Parathyroid adenoma (tissue), 2 donors: Measurements from ENCODE around the gene GABRD.

Source experiments
- H2AFZ ChIP-seq: fragments of 300-600 bp; sonication (generic); one replicate; pipeline ENCODE4 v1.7.0; 2017; ENCODE audit warnings: antibody characterized with exemption, mild to moderate bottlenecking
- H3K27ac ChIP-seq: fragments of 300-600 bp; sonication (generic); one replicate; pipeline ENCODE4 v1.7.0; 2017
- H3K27me3 ChIP-seq: fragments of 300-600 bp; sonication (generic); one replicate; pipeline ENCODE4 v1.7.0; 2017; ENCODE audit warnings: low read length; ENCODE audit not compliant: control insufficient read depth, insufficient read depth
- H3K36me3 ChIP-seq: fragments of 300-600 bp; sonication (generic); one replicate; pipeline ENCODE4 v1.7.0; 2017; ENCODE audit warnings: low read length; ENCODE audit not compliant: control insufficient read depth, insufficient read depth
- H3K4me1 ChIP-seq: fragments of 300-600 bp; sonication (generic); one replicate; pipeline ENCODE4 v1.7.0; 2017; ENCODE audit warnings: control low read depth
- H3K4me2 ChIP-seq: fragments of 300-600 bp; sonication (generic); one replicate; pipeline ENCODE4 v1.7.0; 2017; ENCODE audit warnings: low read length
- H3K4me3 ChIP-seq: fragments of 300-600 bp; sonication (generic); one replicate; pipeline ENCODE4 v1.7.0; 2017; ENCODE audit warnings: low read depth, low read length
- H3K79me2 ChIP-seq: fragments of 300-600 bp; sonication (generic); one replicate; pipeline ENCODE4 v1.7.0; 2017; ENCODE audit warnings: control low read depth
- H3K9ac ChIP-seq: fragments of 300-600 bp; sonication (generic); one replicate; pipeline ENCODE4 v1.7.0; 2017; ENCODE audit warnings: mild to moderate bottlenecking
- H3K9me3 ChIP-seq: fragments of 300-600 bp; sonication (generic); one replicate; pipeline ENCODE4 v1.7.0; 2017; ENCODE audit warnings: low read length; ENCODE audit not compliant: control insufficient read depth
- TF ChIP-seq, protein P1 (sequence below): fragments of 300-600 bp; sonication (generic); IDR thresholded peaks from one replicate; pipeline ENCODE4 v1.7.0; 2017; ENCODE audit warnings: antibody characterized with exemption, mild to moderate bottlenecking
- donor health status: primary hyperparathyroidism.

Gene GABRD

DNA sequence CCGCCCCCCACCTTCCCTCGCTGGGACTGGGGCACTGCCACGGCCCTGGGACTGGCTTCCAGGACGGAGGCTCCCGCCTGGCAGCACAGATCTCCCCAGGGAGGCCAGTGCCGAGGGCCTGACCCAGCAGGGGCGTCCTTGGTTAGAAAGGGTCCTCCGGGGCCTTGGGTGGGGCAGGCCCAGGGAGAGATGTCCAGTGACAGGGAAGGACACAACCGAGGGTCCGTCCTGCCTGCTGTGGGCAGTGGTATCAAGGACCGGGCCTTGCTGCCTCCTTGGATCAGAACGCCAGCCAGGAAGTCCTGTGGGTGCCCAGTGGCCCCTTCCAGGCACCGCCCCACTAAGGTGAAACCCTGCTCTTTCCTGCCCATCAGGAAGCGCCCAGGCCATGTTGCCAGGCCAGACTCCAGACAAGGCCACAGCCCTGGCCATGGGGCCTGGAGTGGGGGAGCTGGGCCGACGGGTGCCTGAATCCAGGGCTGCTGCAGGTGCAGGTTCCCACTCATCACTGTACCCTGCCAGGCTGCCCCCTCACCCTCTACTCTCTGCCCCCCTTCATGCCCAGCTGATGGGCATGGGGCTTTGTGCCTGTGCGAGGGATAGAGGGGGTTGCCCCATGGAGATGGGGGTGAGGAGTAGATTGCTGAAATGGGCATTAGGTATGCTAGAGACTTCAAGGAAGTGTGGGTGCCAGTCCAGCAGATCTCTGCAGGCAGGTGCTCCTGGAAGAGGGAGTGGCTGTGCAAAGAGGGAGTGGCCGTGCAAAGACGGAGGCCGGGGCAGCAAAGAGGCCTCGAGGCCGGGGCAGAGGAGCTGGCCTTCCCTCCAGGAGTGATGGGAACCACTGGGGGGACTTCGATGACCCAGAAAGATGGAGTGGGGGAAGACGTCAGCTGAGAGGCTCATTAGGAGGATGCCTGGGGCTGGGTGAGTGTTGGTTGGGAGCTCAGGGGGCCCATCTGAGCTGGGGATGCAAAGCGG lies 28.9 kb downstream of the GABRD start:
- H3K9me3 ChIP-seq = no peaks in the 10 kb centered on the region
- H3K79me2 ChIP-seq = no peaks in the 10 kb centered on the region
- no peaks in the 10 kb centered on the region for H3K27me3 ChIP-seq
- no peak overlapping the region for H2AFZ ChIP-seq
- no peak overlapping the region for H3K9ac ChIP-seq
- TF ChIP-seq, protein P1, sequence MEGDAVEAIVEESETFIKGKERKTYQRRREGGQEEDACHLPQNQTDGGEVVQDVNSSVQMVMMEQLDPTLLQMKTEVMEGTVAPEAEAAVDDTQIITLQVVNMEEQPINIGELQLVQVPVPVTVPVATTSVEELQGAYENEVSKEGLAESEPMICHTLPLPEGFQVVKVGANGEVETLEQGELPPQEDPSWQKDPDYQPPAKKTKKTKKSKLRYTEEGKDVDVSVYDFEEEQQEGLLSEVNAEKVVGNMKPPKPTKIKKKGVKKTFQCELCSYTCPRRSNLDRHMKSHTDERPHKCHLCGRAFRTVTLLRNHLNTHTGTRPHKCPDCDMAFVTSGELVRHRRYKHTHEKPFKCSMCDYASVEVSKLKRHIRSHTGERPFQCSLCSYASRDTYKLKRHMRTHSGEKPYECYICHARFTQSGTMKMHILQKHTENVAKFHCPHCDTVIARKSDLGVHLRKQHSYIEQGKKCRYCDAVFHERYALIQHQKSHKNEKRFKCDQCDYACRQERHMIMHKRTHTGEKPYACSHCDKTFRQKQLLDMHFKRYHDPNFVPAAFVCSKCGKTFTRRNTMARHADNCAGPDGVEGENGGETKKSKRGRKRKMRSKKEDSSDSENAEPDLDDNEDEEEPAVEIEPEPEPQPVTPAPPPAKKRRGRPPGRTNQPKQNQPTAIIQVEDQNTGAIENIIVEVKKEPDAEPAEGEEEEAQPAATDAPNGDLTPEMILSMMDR = no peak
- H3K4me1 ChIP-seq = no peaks in the 10 kb centered on the region
- H3K36me3 ChIP-seq = no peaks in the 10 kb centered on the region
- no peak overlapping the region for H3K4me2 ChIP-seq
- H3K27ac ChIP-seq = no peak overlapping the region
- H3K4me3 ChIP-seq = no peak overlapping the region

DNA sequence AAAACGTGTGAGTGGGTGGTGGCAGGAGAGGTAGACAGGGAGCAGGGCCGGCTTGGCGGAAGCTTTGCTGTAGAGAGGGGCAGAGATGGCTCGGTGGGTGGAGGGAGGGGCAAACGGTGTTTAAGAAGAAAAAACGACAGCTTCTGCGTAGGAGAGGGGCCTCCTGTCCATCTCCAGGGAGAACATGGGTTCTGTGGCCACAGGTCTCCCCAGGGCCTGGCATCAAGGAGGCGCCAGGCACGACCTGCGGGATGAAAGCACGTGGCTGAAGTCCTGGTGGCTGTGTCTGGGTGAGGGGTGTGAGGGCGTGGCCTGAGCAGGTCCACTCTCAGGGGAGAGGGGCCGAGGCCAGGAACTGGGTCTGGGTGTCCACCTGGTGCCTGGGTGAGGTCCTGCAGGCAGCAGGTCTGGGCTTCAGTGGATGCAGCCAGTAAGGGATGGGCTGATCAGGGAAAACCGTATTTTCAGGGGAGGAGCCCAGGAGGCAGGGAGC lies 30.1 kb downstream of the GABRD start:
- peak overlapping the region; percentile 85 for H2AFZ ChIP-seq
- peak overlapping the region; percentile 77 for H3K27ac ChIP-seq
- no peaks in the 10 kb centered on the region for H3K79me2 ChIP-seq
- TF ChIP-seq, protein P1 = peak; percentile 19
- H3K9ac ChIP-seq = no peak overlapping the region
- no peaks in the 10 kb centered on the region for H3K27me3 ChIP-seq
- H3K9me3 ChIP-seq = no peaks in the 10 kb centered on the region
- no peaks in the 10 kb centered on the region for H3K36me3 ChIP-seq
- H3K4me3 ChIP-seq = peak overlapping the region; percentile 86
- no peaks in the 10 kb centered on the region for H3K4me1 ChIP-seq
- peak overlapping the region; percentile 85 for H3K4me2 ChIP-seq

DNA sequence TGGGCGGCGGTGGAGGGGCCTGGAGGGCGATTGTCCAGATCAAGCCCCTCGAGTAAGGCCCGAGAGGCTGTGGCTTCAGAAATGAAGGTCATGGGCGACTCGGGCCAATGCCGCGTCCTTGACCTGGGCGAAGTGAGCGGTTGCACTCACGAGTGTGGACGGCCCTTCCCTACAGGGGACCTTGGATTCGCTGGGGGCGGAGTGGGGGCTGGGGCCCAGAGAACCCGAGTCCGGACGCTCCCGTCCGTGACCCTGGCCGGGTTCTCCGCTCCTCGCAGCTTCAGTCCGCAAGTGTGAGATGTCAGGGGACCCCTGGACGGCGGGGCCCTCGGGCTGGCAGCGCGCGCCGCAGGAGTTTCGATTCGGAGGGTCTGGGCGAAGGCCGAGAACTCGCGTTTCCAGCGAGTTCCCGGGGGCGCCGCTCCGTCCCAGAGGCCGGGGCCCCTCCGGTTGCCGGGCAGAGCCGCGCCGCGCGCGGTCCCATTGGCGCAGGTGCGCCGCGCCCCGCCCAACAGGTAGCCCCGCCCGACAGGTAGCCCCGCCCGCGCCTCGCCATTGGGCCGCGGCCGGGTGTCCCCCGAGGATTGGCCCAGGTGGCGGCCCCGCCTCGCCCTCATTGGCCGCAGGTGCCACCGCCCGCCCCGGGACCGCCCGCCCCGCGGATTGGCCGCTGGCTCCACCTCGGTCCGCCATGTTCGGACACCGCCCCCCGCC lies 30.7 kb downstream of the GABRD start, which contains the start of gene PRKCZ:
TSS of gene PRKCZ (plus strand) at position 694 of the 714 bp plus-strand sequence. CDS start 220 bp downstream, outside the sequence.
- H3K36me3 ChIP-seq = no peaks in the 10 kb centered on the region
- peak within 1 kb of the TSS; percentile 77 for H3K27ac ChIP-seq
- H3K79me2 ChIP-seq = no peaks in the 10 kb centered on the region
- peak within 1 kb of the TSS; percentile 86 for H3K4me3 ChIP-seq
- H3K27me3 ChIP-seq = no peaks in the 10 kb centered on the region
- H3K9me3 ChIP-seq = no peaks in the 10 kb centered on the region
- H3K4me1 ChIP-seq = no peaks in the 10 kb centered on the region
- TF ChIP-seq, protein P1 = no peak
- H3K4me2 ChIP-seq = peak within 1 kb of the TSS; percentile 86
- H2AFZ ChIP-seq = peak within 1 kb of the TSS; percentile 85
- H3K9ac ChIP-seq = peak within 1 kb of the TSS; percentile 28

DNA sequence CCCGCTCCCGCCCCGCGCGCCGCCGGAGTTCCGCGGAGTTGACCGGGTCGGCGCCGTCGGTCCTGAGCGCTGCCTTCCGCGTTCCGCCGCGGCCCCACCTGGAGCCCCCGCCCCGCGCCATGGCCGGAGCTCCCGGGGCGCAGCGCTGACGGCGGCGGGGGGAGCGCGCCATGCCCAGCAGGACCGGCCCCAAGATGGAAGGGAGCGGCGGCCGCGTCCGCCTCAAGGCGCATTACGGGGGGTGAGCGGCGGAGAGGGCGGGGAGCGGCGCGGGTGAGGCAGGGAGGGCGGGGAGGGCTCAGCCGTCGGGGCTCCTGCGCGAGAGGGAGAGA lies 31.3 kb downstream of the GABRD start:
- H3K9me3 ChIP-seq = no peaks in the 10 kb centered on the region
- H3K4me2 ChIP-seq = peak overlapping the region; percentile 86
- H3K9ac ChIP-seq = no peak overlapping the region
- H3K4me3 ChIP-seq = peak overlapping the region; percentile 72
- no peaks in the 10 kb centered on the region for H3K4me1 ChIP-seq
- no peaks in the 10 kb centered on the region for H3K79me2 ChIP-seq
- H3K36me3 ChIP-seq = no peaks in the 10 kb centered on the region
- H3K27me3 ChIP-seq = no peaks in the 10 kb centered on the region
- H3K27ac ChIP-seq = no peak overlapping the region
- TF ChIP-seq, protein P1 = no peak
- H2AFZ ChIP-seq = peak overlapping the region; percentile 56
